Measurements from ENCODE around the gene SLC44A4.
"Not testable (repeated sequence)": the region's sequence is repeated elsewhere in the genome, so short reads cannot be mapped to it uniquely, and the experiment has no call there.

The SLC44A4 gene

DNA sequence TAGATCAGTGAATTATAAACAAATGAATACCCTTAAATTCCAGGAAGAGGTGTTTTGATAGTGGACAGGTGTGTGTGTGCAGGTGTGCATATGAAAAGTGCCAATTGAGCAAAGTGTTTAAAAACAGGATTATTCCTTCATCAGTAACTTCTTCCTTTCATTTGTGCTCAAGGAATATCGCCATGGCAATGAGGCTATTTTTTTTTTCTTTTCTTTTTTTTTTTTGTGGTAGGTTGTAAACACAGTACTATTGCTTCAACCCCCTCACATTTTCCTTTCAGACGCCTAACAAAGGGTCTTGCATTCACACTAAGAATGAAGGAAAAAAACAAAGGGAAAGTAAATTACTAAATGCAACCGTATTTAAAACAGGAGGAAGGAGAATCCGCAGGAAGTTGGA lies 53.2 kb downstream of the SLC44A4 start:
- no peak for DNase-seq

DNA sequence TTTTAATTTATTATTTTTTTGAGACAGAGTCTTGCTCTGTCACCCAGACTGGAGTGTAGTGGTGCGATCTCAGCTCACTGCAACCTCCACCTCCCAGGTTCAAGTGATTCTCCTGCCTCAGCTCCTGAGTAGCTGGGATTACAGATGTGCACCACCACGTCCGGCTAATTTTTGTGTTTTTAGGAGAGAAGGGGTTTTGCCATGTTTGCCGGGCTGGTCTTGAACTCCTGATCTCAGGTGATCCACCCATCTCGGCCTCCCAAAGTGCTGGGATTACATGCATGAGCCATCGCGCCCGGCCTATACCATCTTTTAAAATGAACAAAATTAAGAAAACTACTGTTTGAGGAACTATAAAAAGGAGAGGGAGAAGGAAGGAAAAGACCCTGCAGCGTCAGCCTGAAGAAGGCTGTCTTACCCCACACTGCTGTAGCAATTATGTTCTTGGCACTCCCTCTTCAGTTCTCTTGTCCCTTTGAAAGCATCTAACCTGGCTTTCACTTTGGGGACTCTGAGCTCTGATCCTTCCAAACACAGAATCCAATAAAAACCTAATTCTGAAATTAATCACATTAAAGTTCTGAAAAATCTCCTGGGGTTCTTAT lies 55.1 kb downstream of the SLC44A4 start:
- DNase-seq: not testable (repeated sequence)

DNA sequence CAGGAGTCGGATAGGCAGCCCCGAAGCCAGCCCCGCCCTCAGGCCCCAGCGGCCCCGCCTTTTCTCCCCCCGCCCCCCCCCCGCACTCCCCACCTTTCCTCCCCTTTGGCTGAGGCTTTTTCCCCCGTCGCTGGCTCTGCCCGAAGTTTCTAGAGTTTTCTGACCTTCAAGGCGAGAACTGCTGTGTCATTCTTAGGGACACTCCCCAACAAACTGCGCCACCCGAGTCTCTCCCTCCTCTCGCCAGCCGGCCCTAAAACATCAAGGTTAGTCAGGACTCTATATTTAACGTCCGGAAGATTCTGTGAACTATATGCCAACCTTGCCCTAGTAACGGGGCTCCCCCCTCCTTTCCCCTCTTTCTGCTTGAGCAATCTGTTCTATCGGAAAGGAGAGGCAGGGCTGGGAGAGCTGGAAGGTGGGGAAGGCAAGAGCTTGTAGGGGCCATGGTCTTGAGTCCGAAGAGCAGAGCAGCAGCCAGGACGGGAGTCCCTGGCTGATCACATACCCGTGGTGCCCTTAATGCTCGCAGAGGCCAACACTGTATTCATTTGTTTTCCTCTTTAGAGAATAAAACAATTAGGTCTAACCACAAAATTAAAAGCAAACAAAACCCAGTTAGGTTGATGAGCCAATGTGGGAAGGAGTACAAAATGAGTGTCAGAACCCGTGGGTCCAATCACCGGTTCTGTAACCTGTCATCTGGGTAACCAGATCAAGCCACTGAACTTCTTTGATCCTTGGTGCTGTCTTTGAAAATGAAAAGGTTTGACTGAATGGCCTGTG lies 56.6 kb downstream of the SLC44A4 start:
- peak; percentile 54 for DNase-seq

DNA sequence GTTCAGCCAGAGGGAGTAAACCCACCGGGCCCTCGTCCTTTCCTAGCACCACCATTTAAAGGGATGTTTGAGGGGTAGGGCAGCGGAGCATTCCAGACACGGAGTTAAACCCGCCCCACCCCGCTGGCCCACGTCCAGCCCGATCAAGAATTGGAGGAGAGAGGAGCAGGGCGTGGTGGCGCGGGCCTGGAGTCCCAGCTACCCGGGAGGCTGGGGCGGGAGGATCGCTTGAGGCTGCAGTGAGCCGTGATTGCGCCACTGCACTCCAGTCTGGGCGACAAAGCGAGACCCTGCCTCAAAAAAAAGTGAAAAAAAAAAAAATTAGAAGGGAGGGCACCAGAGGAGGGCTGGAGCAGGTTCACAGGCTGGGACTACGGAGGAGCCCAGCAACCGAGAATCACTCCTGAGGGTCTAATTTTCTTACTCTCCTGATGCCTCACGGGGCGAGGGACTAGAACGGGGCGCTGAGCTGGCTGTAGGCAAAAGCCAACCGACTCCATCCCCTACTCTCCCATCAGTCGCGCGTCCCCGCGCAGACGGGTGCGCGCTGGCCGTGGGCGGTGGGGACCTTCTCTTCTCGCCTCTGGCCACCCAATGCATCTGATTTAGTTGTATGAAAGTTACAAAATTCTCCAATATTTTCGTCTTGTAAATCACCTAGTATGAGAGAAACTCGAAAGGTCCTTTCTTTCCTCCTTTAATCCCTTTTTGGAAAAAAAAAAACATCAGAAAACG lies 57.3 kb downstream of the SLC44A4 start:
- no peak for DNase-seq

DNA sequence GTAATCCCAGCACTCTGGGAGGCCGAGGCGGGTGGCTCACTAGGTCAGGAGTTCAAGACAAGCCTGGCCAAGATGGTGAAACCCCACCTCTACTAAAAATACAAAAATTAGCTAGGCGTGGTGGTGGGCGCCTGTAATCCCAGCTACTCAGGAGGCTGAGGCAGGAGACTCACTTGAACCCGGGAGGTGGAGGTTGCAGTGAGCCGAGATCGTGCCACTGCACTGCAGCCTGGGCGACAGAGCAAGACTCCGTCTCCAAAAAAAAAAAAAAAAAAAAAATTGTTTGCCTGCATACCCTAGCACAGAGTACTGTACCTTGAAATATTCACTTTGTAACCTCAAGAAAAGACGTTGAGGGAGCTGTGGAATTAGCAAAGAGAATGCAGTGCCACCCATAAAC lies 58.4 kb downstream of the SLC44A4 start:
- not testable (repeated sequence) for DNase-seq

DNA sequence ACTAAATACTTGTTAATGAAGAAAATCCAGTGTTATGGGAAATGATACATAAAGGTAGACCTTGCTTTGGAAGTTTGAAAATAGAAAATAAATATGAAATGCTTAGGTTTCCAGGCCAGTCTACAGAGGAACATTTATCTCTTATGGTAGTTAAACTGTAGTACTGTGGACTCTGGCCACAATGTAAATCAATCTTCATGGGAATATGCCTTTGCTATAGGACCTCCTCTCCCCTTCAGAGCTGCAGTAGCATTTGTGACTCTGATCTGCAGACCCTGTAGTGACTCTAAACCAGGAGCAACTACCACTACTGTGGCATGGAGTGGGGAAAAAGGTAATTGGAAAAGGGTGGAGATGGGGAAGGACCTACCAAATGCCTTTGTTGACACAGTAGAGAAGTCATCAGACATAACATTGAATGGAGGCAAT lies 58.9 kb downstream of the SLC44A4 start:
- no peak for DNase-seq

DNA sequence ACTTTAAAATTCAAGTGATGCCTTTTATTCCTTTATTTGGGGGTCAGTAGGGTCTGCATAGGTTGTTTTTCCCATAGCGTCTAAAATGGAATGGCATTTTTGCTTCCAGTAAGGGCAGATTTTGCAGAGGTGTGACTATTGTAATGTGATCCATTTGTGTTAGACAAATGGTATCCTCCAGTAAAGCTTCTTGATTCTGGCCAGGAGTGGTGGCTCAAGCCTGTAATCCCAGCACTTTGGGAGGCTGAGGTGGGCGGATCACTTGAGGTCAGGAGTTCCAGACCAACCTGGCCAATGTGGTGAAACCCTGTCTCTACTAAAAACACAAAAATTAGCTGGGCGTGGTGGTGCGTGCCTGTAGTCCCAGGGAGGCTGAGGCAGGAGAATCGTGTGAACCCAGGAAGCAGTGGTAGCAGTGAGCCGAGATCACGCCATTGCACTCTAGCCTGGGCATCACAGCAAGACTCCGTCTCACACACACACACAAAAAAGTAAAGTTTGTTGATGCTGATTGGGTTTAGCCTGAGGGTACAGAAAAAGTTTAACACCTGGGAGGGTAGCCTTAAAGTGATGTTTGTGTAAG lies 60.8 kb downstream of the SLC44A4 start:
- not testable (repeated sequence) for DNase-seq

DNA sequence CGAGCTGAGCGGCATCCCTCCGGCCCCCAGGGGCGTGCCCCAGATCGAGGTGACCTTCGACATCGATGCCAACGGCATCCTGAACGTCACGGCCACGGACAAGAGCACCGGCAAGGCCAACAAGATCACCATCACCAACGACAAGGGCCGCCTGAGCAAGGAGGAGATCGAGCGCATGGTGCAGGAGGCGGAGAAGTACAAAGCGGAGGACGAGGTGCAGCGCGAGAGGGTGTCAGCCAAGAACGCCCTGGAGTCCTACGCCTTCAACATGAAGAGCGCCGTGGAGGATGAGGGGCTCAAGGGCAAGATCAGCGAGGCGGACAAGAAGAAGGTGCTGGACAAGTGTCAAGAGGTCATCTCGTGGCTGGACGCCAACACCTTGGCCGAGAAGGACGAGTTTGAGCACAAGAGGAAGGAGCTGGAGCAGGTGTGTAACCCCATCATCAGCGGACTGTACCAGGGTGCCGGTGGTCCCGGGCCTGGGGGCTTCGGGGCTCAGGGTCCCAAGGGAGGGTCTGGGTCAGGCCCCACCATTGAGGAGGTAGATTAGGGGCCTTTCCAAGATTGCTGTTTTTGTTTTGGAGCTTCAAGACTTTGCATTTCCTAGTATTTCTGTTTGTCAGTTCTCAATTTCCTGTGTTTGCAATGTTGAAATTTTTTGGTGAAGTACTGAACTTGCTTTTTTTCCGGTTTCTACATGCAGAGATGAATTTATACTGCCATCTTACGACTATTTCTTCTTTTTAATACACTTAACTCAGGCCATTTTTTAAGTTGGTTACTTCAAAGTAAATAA lies 61.5 kb downstream of the SLC44A4 start:
- DNase-seq: not testable (repeated sequence)

DNA sequence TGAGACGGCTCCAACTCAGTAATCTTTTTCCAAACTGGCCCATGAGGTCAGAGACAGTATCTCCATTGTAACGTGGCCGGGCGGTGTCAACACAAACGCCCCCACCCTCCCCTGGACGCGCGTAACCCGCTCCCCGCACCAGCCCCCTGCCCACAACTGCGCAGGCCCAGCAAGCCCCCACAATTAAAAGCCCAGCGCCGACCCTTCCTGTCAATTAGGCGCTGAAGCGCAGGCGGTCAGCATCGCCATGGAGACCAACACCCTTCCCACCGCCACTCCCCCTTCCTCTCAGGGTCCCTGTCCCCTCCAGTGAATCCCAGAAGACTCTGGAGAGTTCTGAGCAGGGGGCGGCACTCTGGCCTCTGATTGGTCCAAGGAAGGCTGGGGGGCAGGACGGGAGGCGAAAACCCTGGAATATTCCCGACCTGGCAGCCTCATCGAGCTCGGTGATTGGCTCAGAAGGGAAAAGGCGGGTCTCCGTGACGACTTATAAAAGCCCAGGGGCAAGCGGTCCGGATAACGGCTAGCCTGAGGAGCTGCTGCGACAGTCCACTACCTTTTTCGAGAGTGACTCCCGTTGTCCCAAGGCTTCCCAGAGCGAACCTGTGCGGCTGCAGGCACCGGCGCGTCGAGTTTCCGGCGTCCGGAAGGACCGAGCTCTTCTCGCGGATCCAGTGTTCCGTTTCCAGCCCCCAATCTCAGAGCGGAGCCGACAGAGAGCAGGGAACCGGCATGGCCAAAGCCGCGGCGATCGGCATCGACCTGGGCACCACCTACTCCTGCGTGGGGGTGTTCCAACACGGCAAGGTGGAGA lies 63.6 kb downstream of the SLC44A4 start, which contains the start of the genes HSPA1A and HSPA1L:
HSPA1A (plus strand) TSS at position 519 of the 814 bp plus-strand sequence; CDS start at position 733, 214 bp downstream.
HSPA1L (minus strand) TSS at position 259 of the 814 bp plus-strand sequence. CDS start 3,311 bp downstream, outside the sequence.
- DNase-seq: peak; percentile 39

DNA sequence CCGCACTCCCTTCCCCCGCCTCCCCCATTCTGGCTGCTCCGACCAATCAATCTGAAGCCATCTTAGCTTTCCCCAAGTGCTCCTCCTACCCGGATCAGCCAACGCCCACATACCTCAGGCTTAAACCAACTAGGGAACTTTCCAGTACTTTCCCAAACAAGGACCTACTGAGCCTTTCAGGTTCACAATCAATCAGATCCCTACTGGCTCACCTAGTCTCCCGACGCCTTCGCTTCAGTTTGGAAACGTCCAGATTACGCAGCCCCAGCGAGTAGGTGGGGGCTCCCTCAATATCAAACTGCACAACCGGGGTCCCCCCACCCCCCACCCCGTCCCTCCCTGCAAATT lies 64.1 kb downstream of the SLC44A4 start:
- peak; percentile 56 for DNase-seq

DNA sequence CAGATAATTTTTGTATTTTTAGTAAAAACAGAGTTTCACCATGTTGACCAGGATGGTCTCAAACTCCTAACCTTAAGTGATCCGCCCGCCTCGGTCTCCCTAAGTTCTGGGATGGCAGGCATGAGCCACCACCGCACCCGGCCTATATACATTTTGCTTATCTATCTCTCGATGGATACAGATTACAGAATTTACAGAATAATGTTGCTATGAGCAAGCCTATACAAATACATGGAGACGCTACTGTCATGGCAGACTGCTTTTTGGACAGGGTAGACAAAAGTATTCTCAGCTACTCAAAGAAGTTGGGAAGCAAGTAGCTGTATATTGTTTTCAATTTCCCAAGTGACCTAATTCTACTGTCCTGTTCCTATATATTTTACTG lies 65.3 kb downstream of the SLC44A4 start:
- no peak for DNase-seq
